IPS DF 19.7 (cell line): ENCODE data around the gene ANTKMT.
"Not testable (repeated sequence)": the region's sequence is repeated elsewhere in the genome, so short reads cannot be mapped to it uniquely, and the experiment has no call there.

Experiments
- DNase-seq: peaks from one replicate; pipeline ENCODE4 v3.0.0-alpha.2; 2013; ENCODE audit warnings: low read depth, low spot score

The ANTKMT gene

GRCh38 chr16:743794-744500 is 23.0 kb downstream of the ANTKMT start:
- no peak for DNase-seq

- no peak for DNase-seq
These were observed 24.8 kb downstream of the ANTKMT start for GRCh38 chr16:745739-746138.

- DNase-seq = no peak
These were observed 25.7 kb downstream of the ANTKMT start for GRCh38 chr16:746637-747036.

- DNase-seq = no peak
These were observed 27.2 kb downstream of the ANTKMT start for GRCh38 chr16:747978-748746.

GRCh38 chr16:749010-749409 is 28.1 kb downstream of the ANTKMT start:
- DNase-seq = no peak

GRCh38 chr16:750485-750884 is 29.5 kb downstream of the ANTKMT start:
- no peak for DNase-seq

- DNase-seq = no peak
These were observed 30.4 kb downstream of the ANTKMT start for GRCh38 chr16:751152-752006.

- no peak for DNase-seq
These were observed 31.0 kb downstream of the ANTKMT start for GRCh38 chr16:752007-752312.

GRCh38 chr16:754121-754607 is 33.2 kb downstream of the ANTKMT start:
- DNase-seq = not testable (repeated sequence)

- no peak for DNase-seq
These were observed 33.7 kb downstream of the ANTKMT start for GRCh38 chr16:754656-755055.

GRCh38 chr16:756428-756827 is 35.5 kb downstream of the ANTKMT start:
- no peak for DNase-seq

- DNase-seq = no peak
These were observed 38.4 kb downstream of the ANTKMT start for GRCh38 chr16:759110-759910.

GRCh38 chr16:760065-760464 is 39.1 kb downstream of the ANTKMT start:
- no peak for DNase-seq

- DNase-seq = no peak
These were observed 39.8 kb downstream of the ANTKMT start, which contains the start of gene MSLN for GRCh38 chr16:760545-761343. TSS of gene MSLN (plus strand) at chr16:760734. CDS start at chr16:762681, 1,947 bp downstream.

GRCh38 chr16:761625-762513 is 40.9 kb downstream of the ANTKMT start:
- DNase-seq = no peak

- no peak for DNase-seq
These were observed 41.8 kb downstream of the ANTKMT start for GRCh38 chr16:762595-763268.

- no peak for DNase-seq
These were observed 42.6 kb downstream of the ANTKMT start for GRCh38 chr16:763369-764183.

- no peak for DNase-seq
These were observed 43.3 kb downstream of the ANTKMT start for GRCh38 chr16:764184-764750.
